PC-9 (cell line): ENCODE results near the gene SERPINA12.
"Not testable (repeated sequence)": the region's sequence is repeated elsewhere in the genome, so short reads cannot be mapped to it uniquely, and the experiment has no call there.

Experiments
- CTCF ChIP-seq: fragments of 200-600 bp; sonication (generic); conservative IDR thresholded peaks from 2 replicates; pipeline ENCODE4 v1.6.1; 2017; ENCODE audit warnings: mixed run types, antibody characterized with exemption, mild to moderate bottlenecking, moderate library complexity
- EZH2 ChIP-seq: fragments of 200-600 bp; sonication (generic); IDR thresholded peaks from 2 replicates; pipeline ENCODE4 v1.8.0; 2017; ENCODE audit warnings: antibody characterized with exemption, low read depth

GRCh38 chr14:94510481-94510880 is 1.2 kb upstream of the SERPINA12 start:
- not testable (repeated sequence) for TF ChIP-seq CTCF, EZH2
